ENCODE results near the gene SLC8B1.
A peak's percentile ranks its signal among the peaks of the same experiment; 100 is the strongest.

Gene SLC8B1

DNA sequence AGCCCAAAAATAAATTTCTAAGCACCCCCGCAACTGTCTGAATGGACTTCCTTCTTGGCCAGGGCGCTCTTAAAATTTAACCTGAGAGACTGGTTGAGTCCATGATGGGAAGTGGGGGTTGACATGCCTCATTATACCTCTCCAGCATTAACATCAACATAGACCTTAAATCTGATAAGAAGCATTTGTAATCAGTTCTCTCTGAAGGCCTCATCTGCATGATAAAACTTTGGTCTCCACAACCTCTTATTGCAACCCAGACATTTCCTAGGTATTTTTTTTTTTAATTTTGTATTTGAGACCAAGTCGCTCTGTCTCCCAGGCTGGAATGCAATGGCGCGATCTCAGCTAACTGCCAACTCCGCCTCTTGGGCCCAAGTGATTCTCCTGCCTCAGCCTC is 10.4 kb upstream of the SLC8B1 start:
- no peak overlapping the region for H3K4me3 ChIP-seq (replicated peaks in 1 of 2; ENCODE audit: low read depth in 2 of 2, low read length in 2 of 2)
- TF ChIP-seq, protein P1, sequence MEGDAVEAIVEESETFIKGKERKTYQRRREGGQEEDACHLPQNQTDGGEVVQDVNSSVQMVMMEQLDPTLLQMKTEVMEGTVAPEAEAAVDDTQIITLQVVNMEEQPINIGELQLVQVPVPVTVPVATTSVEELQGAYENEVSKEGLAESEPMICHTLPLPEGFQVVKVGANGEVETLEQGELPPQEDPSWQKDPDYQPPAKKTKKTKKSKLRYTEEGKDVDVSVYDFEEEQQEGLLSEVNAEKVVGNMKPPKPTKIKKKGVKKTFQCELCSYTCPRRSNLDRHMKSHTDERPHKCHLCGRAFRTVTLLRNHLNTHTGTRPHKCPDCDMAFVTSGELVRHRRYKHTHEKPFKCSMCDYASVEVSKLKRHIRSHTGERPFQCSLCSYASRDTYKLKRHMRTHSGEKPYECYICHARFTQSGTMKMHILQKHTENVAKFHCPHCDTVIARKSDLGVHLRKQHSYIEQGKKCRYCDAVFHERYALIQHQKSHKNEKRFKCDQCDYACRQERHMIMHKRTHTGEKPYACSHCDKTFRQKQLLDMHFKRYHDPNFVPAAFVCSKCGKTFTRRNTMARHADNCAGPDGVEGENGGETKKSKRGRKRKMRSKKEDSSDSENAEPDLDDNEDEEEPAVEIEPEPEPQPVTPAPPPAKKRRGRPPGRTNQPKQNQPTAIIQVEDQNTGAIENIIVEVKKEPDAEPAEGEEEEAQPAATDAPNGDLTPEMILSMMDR (IDR thresholded peaks at IDR 0.05; ENCODE audit: low read depth, low read length), result no peak
- DNase-seq (ENCODE audit: low read depth in 2 of 2), result no peak

DNA sequence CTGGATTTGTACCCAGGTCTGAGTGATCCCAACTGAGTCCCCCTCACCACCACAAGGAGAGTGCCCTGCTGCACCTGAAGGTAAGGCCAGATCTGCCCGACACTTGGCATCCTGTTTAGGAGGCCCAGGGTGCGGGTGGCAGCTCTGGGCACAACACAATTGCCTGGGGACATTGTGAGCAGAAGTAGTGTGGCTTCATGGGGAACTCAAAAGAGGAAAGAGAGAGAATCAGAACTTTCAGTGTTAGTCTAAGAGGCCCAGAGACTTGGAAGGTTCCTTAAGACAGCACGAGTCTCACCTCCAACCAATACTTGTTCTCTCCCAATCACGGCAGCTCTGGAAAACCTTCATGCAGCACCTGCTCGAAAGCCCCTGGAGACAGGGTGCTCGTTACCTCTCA is 6.6 kb upstream of the SLC8B1 start:
- no peak overlapping the region for H3K4me3 ChIP-seq (replicated peaks in 1 of 2; ENCODE audit: low read depth in 2 of 2, low read length in 2 of 2)
- TF ChIP-seq, protein P1 (IDR thresholded peaks at IDR 0.05; ENCODE audit: low read depth, low read length), result no peak
- no peak for DNase-seq (ENCODE audit: low read depth in 2 of 2)

DNA sequence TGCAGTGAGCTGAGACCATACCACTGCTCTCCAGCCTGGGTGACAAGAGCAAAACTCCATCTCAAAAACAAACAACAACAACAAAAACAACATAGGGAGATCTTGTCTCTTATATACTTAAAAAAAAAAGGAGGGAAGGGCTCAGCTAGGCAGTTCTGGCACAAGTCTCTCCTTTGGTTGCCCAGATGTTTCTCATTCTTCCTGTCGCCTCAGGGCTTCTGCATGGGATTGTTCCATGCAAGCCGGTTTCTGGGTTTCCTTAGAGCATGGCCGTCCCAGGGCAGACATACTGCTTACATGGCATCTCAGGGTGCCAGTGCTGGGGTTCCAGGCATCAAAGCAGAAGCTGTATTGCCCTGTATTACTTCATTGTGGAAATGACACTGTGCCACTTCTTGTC is 5.2 kb upstream of the SLC8B1 start:
- TF ChIP-seq, protein P1 (IDR thresholded peaks at IDR 0.05; ENCODE audit: low read depth, low read length), result no peak
- no peak for DNase-seq (ENCODE audit: low read depth in 2 of 2)
- H3K4me3 ChIP-seq (replicated peaks in 1 of 2; ENCODE audit: low read depth in 2 of 2, low read length in 2 of 2), result no peak overlapping the region

- no peak for DNase-seq (ENCODE audit: low read depth in 2 of 2)
- TF ChIP-seq, protein P1 (IDR thresholded peaks at IDR 0.05; ENCODE audit: low read depth, low read length), result no peak
These were observed 4.6 kb upstream of the SLC8B1 start for GRCh38 chr12:113339540-113339939.

DNA sequence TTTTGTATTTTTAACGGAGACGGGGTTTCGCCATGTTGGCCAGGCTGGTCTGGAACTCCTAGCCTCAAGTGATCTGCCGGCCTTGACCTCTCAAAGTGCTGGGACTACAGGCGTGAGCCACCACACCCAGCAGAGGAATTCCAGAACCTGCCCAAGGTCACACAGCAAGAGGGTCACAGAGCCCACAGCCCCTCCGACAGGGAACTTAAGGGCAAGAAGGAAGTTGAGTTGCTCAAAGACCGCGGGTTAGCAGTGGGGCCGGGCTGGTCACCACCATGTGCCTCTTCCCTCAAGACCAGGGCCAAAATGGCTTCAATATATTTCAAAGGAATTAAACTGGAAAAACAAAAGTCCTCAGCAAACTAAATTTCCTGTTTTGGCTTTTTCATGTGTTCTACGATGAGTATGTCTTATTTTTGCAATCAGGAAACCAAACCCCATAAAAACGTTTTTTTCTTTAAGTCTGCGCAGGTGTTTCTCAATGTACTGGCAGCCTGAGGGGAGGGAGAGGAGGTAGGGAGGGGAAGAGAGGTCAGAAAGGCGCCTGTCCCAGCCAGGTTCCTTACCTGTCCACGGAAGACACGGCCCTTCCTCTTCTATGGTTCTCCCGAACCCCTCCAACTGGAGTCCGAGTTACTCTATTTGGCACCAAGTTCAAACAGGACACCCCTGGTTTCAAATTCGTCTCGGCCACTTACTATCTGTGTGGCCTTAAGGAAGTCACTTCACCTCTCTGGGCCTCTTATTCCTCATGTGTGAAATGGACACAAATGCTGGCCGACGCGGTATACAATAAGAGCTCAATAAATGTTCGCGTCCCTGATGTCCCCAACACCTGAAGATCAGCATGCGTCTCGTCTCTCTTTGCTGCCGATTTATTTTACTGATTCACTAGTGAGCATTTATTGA is 778 bp downstream of the SLC8B1 start:
- H3K4me3 ChIP-seq (replicated peaks in 1 of 2; ENCODE audit: low read depth in 2 of 2, low read length in 2 of 2), result peak overlapping the region; percentile 70 to 72
- DNase-seq (ENCODE audit: low read depth in 2 of 2), result no peak
- TF ChIP-seq, protein P1 (IDR thresholded peaks at IDR 0.05; ENCODE audit: low read depth, low read length), result no peak

More at GRCh38 chr12:113339540-113339939, 4.6 kb upstream of the SLC8B1 start:
- no peak overlapping the region for H3K4me3 ChIP-seq (replicated peaks in 1 of 2; ENCODE audit: low read depth in 2 of 2, low read length in 2 of 2)

DNA sequence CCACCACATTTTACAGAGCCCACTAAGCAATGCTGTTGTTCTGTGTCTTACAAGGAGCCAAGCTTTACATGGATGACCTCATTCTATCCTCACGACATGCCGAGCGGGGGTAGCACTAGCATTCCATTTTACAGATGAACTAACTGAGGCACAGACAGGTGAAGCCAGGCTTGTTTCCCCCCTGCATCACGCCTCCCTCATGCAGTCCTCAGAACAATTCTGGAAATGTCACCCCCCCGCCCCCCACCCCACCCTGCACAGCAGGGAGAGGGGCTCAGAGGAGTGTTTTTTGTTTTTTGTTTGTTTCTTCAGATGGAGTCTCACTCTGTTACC is 1.5 kb downstream of the SLC8B1 start:
- DNase-seq (ENCODE audit: low read depth in 2 of 2), result no peak
- H3K4me3 ChIP-seq (replicated peaks in 1 of 2; ENCODE audit: low read depth in 2 of 2, low read length in 2 of 2), result no peak overlapping the region
- TF ChIP-seq, protein P1 (IDR thresholded peaks at IDR 0.05; ENCODE audit: low read depth, low read length), result no peak

All from cardiac fibroblast (primary cell).